ENCODE measurements around the gene RUNX3. TPM values are rescaled to one million over a fixed set of nuclear protein-coding genes. Genes with fewer than 3 reads are reported as not detected.
"Not testable (repeated sequence)": the region's sequence is repeated elsewhere in the genome, so short reads cannot be mapped to it uniquely, and the experiment has no call there.

RUNX3 gene
- polyA plus RNA-seq, 12 donors, result 0.29 to 29.3 (median 0.62) TPM; not detected in 2

DNA sequence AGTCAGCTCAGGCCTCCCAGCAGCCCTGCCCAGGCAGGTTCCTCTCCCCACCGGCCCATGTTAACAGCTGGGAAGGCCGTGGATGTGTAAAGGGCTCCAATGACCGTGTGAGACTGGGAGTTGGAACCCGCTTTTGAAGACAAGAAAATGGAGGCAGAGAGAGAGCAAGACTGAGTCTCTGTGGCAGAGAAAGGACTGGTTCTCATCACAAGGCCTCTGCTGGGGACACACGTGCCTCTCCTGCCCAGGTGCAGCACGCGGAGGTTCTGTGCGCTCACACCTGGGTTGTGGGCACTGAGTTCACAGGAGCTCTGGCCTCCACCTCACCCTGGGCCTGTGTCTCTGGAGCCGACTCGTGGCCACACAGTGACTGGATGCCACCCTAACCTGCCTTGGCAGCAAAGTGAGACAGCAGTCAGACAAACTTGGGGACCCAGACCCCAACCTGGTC is 27.0 kb downstream of the RUNX3 start:
- no peak for DNase-seq

DNA sequence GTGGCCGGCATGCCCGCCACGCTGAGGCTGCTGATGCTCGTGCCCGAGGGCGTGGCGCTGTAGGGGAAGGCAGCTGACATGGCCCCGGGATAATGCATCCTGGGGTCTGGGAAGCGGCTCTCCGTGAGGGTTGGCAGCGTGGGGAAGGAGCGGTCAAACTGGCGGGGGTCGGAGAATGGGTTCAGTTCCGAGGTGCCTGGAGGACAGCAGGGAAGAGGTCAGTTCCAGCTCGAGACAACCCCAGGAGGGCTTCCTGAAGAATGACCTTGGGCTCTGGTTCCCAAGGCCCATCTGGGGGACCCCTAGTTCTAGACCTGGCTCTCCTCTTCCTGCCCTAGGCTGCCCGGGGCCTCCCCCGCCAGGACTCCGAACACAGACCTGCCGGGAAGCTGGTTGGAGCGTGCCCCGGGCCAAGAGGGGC is 27.6 kb downstream of the RUNX3 start:
- no peak for DNase-seq

DNA sequence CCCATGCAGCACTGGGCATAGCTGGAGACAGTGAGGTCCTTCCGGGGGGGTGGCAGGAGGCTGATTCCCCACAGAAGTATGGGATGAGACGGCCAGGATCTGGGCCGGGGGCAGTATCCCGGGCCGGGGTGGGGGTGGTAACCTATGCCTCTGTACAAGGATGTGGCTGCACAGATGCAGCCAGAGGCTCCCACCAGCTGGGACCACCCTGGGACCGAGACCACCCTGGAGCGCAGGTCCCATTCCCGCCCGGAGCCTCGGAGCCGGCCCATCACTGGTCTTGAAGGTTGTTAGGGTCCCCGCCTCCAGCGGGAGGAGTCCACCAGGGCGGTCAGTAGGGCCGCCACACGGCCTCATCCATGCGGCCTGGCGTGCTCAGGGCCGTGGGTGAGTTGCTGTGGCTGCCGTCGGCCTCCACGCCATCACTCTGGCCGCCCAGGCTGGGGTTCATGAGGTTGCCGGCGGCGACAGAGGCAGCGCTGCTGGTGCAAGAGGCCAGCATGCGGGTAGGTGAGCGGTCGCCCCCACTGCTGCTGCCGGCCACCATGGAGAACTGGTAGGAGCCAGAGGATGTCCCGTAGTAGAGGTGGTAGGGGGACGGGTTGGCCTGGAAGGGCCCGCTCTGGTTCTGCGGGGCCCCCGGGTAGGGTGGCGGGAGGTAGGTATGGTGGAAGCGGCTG is 28.1 kb downstream of the RUNX3 start:
- no peak for DNase-seq

DNA sequence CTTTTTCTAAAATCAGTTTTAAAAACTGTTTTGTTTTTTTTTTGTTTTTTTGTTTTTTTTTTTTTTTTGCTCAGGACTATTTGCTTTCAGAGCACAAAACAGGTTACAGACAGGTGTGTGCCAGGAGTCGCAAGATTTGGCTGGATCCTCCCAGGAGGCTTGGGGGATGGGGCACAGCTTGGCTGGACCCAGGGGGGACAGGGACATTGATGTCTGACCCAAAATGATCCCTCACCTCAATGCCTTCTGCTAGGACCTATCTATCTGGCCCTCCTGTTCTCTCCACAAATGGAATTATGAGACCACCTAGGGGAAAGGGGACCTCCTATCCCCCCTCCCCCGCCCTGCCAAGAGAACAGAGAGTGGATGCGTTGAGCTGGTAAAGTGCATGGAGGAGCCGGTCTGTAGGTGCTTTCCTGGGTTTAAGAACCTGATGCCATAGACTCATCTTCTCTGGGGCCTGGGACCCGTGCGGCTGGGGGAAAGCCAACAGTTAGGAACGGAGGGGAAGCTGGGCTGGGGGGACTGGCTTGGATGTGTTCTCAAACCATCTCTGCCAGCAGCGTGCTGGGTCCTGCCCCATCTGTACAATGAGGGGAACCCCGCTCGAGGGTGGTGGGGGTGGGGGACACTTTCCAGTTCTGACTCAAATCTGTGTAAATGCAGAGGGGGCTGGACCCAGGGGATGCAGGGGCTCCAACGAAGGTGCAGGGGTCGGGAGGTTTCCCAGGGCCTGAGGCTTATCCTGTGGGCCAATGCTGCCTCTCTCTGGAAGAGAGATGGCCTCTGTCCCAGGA is 28.9 kb downstream of the RUNX3 start:
- DNase-seq, result no peak

DNA sequence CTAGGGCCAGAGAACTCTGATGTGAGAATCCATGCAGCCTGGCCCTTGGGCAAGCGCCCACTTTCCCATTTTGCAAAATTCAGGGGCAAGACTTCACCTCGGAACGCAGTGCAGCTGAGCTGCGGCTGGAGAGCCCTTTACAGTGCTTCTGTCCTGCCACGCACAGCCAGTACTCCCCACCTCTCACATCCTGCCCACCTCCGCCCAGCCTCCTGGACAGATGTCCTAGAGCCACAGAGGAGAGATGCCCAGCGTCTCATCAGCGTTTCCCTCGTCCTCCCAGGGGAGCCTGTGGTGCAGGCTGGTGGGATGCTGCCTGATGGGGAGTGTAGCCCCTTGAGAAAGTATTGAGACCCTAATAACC is 29.6 kb downstream of the RUNX3 start:
- no peak for DNase-seq

DNA sequence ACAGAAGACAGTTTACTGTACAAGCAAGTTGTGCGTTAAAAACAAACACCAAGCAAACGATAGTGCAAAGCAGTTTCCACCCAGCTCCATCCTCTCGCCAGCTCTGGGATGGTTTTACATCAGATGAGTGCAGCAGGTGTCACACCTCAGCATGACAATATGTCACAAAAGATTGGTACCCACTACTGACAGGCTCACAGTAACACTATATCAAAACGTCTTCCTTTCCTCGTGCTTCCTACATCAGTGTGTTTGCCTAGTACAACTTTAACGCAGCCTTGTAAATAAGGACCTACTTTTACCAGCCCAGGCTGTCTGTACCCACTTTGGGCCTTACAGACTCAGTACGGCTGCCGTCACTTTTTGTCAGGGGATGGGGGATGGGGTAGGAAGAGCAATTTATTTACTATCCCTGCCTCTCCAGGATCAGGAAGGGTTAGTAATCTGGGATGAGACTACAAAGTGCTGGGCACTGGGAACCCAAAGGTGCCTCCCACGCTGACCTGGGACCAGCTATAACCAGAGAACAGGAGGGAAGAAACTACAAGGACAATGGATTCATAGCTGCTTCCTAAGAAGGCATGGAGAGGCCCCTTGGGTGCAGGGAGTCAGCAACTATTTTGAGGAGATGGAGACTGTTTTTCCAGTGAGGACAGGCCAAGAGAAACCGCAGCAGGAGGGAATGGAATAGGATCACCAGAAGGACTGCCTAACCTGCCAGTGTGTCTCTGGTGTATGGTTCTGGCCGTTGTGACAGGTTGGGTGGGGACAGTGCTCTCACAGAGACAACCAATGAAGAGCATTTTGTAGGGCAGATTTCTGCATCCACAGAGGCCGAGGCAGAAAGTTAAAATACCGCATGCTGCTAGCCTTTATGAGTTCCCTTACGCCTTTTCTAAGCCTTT is 30.2 kb downstream of the RUNX3 start:
- no peak for DNase-seq

DNA sequence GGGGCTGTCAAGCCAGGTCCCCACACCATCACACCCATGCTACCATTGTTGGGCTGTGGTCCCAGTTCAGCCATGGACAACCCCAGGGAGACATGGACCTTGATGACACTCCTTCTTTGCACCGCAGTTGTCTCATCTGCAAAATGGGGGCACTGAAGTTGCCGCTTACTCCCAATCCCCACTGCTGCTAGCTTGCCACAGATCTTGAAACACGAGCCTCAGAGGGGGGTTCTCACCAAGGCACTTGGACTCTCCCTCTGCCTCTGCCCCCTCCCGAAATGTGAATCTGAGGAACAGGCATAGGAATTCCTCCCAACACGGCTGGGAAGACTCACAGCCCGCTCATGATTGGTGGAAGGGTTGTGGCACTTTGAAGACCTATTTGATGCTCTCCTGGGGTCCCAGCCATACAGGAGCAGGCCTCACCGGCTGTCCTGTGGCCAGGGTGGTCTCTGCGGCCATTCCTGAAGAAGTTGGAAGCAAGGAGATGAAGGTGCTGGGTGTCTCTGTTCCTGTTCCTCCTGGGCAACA is 31.1 kb downstream of the RUNX3 start:
- no peak for DNase-seq

DNA sequence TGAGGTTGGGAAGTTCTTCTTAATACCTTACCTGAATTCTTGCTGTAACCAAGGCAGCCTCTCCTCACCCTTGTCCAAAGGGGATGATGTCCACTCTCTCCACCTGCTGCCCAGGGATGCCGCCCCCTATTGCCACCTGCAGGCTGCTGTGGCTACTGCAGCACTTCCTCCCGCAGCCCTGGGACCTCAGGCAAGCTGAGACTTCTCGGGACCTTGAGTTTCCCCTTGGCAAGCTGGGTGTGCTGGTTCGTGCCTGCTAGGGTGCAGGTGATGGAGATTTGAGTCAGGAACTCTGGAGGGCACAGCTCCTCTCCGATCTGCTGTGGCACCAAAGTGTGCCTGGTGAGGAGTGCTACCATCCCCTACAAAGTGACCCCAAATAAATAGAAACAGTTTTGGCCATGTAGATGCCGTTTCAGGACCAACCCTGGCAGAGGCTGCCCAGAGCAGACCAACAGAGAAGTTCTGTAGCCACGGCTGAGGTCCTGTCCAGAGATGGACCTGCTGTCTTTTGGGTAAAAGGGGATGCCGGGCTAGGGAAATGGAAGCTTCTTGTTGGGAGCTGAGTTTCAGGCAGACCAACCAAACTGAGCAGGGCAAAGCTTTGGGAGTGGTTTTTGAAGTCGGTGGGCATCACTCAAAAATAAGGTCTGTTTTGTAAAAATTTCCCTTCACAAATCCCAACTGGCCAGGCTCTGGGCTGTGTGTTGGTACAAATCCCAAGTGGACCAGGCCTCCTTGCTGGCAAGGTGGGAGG is 31.7 kb downstream of the RUNX3 start:
- DNase-seq, result no peak

DNA sequence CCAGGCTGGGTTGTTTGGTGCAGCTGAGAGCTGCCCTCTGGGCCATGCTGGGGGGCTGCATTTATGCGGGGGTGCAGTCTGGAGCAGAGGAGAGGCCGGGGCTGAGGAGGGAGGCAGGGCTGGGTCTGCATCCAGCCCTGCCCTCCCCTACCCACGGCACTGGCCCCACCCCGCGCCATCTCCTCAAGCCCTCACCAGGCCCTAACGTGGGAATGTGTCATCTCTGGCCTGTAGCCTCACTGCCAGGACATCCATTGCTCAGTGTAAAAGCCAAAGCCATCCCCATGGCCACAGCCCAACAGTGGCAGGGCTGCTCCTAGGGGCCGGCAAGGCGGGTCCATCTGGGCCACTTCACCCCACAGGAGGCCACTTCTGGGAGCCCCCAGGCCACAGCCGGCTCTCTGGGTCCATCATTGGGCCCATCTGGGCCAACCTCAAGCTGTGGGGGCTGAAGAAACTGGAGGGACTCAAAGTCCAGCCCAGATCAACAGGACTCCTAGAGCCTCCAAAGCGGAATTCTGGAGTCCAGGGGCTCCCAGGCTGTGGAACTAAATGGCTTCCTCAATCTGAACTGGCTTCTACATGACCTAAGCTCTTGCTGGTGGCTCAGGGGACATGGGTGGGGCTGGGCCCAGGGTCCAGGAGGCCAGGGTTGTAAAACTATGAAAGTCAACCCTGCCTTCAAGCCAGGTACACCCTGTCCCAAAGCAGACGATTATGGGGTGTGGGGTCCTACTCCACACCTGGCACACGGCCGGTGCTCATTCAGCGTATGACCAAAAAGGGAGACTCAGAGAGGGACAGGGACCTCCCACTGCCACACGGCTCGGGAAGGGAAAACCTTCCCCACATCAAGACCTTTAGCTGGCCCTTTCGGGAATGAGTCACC is 32.6 kb downstream of the RUNX3 start:
- no peak for DNase-seq

DNA sequence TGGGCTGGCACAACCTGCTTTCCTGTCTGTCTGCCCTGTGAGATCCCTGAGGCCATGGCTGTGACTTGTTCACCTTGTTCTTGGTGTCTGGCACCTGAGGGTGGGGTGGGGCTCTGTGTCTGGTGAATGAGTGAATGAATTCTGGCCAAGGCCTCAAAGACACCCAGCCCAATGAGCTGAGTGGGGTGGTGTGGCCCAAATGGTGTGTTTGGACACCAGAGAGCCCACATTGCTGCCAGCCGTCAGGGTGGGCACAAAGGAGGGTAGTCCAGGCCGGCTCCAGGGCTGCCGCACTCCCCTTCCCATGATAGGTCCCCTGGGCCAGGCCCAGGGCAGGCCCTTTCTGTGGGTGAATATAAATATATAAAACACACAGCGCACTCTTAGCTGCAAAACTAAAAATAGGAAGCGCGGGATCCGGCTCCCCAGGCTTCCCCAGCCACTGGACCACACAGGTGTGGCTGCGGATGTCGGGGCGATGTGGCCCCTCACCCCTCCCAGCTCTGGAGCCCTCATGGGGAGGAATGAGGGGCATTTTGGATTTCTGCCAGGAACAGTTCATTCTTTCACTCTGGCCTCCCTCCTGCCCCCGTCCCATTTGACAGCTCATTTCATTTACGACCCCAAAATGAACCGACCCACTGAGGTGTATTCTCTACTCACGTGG is 33.3 kb downstream of the RUNX3 start:
- DNase-seq, result no peak

DNA sequence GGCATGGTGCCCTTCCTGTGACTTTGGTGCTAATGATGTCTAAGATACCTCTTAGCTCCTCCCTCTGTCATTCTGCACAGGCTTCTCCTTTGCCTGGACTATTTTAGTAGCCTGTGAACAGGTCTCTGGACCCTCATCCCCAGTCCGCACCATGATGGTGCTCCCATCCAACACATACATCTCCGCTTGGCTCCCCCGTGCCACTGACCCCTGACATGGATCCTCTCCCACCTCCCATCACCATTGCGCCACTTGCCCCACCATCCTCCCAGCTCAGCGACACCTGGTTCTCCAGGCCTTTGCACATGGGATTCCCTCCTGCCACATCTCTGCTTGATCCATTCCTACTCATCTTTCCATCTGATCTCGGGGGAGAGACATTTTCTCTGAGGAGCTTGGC is 33.9 kb downstream of the RUNX3 start:
- no peak for DNase-seq

DNA sequence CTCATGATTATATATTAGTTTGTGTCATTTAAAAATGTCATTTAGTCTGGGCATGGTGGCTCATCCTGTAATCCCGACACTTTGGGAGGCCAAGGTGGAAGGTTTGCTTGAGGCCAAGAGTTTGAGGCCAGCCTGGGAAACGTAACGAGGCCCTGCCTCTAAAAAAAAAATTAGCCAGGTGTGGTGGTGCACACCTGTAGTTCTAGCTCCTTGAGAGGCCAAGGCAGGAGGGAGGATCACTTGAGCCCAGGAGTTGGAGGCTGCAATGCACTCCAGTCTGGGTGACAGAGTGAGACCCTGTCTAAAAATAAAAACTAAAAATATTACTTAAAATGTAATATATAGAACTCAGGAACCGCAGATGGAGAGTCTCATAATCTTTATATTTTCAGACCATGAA is 34.6 kb downstream of the RUNX3 start:
- DNase-seq, result no peak

DNA sequence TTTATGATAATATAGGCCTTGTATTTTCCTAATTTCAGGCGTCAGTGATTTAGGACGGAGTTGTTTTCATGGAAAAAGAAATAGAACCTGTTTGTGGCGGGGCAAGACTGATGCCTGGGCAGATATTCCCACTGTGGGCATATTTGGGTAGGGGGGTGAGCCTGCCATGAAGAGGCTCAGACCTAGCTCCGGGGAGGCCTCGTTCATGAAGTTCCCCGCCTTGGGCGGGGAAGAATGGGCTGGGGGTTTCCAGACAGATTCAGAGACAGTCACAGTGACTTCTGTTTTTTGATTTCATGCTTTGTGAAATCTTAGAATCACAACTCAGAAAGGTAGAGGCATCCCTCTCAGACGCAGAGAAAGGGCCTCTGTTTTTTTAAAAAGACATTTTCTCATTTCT is 36.1 kb downstream of the RUNX3 start:
- DNase-seq, result no peak

DNA sequence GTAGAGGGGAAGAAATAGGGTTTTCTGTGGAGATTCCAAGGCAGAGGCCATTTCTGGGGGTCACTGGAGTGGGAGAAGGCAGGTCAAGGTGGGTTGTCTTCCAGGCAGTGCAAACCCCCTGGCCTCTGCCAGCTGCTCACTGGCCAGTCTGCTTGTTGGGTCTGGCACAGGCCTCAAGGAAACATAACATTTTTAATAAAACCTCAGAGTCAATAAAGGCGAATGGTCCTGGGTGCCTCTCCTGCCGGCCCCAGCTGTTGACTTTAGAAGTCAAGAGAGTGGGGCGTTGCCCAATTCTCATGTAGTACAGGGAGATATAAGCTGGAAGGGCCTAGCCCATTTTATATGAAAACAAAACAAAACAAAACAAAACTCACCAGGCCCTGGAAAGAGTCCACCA is 36.6 kb downstream of the RUNX3 start:
- no peak for DNase-seq

DNA sequence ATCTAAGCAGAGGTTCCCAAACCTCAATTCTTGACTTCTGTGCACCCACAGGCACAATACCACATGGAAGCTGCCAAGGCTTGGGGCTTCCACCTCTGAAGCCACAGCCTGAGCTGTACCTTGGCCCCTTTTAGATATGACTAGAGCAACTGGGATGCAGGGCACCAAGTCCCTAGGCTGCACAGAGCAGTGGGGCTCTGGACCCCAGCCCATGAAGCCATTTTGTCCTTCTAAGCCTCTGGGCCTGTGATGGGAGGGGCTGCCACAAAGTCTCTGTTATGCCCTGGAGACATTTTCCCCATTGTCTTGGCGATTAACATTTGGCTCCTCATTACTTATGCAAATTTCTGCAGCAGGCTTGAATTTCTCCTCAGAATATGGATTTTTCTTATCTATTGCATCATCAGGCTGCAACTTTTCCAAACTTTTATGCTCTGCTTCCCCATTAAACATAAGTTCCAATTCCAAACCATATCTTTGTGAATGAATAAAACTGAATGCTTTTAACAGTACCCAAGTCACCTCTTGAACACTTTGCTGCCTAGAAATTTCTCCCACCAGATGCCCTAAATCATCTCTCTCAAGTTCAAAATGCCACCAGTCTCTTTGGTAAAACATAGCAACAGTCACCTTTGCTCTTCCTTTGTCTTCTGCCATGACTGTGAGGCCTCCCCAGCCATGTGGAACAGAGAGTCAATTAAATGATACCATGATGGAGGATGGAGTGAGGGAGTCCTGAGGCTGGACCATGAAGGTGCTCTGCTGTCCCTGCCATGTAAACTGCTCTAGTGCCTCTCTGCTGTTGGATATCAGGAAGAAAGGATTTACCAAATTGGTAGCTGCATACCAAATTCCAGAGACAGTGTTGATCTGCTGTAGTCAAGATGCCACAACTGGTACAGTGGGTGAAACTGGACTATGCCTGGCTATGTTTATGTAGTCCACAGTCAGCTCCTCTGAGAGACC is 37.6 kb downstream of the RUNX3 start:
- no peak for DNase-seq

DNA sequence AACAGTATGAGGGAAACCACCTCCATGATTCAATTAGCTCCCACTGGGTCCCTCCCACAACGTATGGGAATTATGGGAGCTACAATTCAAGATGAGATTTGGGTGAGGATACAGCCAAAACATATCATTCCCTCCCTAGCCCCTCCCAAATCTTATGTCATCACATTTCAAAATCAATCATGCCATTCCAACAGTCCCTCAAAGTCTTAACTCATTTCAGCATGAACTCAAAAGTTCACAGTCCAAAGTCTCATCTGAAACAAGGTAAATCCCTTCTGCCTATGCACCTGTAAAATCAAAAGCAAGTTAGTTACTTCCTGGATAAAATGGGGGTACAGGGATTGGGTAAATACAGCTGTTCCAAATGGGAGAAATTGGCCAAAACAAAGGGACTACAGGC is 38.7 kb downstream of the RUNX3 start:
- not testable (repeated sequence) for DNase-seq

DNA sequence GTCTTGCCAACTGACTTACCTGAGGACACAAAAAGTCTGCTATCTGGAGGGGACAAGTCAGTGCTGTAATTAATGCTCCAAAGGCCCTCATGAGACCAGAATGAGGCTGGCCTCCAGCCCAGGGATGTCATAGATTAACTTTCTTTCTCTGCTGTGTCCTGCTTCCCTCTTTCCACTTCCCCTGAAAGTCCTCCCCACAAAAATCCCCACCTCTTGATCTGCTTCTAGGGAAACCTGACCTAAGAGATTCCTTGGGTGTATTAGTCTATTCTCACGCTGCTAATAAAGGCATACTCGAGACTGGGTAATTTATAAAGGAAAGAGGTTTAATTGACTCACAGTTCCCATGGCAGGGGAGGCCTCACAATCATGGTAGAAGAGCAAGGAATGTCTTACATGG is 39.2 kb downstream of the RUNX3 start:
- DNase-seq, result no peak

DNA sequence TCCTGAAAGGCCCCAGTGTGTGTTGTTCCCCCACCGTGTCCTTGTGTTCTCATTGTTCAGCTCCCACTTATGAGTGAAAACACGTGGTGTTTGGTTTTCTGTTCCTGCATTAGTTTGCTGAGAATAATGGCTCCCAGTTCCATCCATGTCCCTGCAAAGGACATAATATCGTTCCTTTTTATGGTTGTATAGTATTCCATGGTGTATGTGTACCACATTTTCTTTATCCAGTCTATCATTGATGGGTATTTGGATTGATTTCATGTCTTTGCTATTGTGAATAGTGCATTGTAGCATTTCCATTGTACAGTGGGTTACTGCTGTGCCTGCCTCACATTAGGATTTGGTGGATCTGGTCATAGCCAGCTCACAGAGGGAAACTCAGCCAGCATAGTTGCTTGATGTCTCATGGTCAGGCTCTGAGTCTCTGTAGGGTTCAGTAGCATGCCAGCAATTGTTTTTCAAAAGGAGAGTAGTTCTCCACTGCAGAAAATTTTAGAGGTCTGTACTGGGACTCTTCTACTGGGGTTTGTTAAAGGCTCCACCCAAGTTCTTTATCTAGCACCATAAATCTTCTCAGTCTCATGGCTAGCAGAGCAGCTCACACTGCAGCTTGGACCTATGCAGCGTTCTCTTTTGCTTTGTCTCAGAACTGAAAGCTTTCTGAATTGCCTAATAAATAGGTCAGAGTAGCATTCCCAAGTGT is 41.0 kb downstream of the RUNX3 start:
- DNase-seq, result no peak

Data from muscle of arm (tissue), 12 donors.